CD4-positive, alpha-beta T cell (primary cell): ENCODE results near the gene RANGAP1. TPM values are rescaled to one million over a fixed set of nuclear protein-coding genes. Genes with fewer than 3 reads are reported as not detected.

ENCODE experiments used
- ATAC-seq: fragments of 200-7000 bp; cut with Tn5 transposase; one replicate; pipeline ENCODE4 v1.10.0; 2022; ENCODE audit warnings: mild to moderate bottlenecking; ENCODE audit not compliant: poor library complexity
- CTCF ChIA-PET: fragments of 350-600 bp; sonication (Branson Sonifier 250); formaldehyde crosslinking; loops from one replicate; lab custom pipeline; 2021; ENCODE audit warnings: antibody characterized with exemption, inconsistent platforms; lab: Charles Lee
- POLR2A ChIA-PET: fragments of 350-600 bp; sonication (Branson Sonifier 250); formaldehyde crosslinking; loops from one replicate; lab custom pipeline; 2021; ENCODE audit warnings: antibody characterized with exemption, inconsistent platforms; lab: Charles Lee
- DNase-seq, 14 experiments: peaks; one replicate each; pipeline ENCODE4 v3.0.0-alpha.2; 2013 to 2020; ENCODE audit warnings: mixed read lengths in 2 of 14
- H3K27ac ChIP-seq, 2 donors: one replicate each; pipeline versions ENCODE4 v1.5.1 to v1.7.0; 2013; ENCODE audit warnings: low read length in 2 of 2, low read depth in 1 of 2, mild to moderate bottlenecking in 1 of 2
- H3K27me3 ChIP-seq, 2 experiments: 1 replicate in 1 of 2; 2 replicates in 1 of 2; pipeline versions ENCODE4 v1.6.1 to v1.7.0; 2013; ENCODE audit warnings: low read length in 2 of 2, control low read depth in 1 of 2, mild to moderate bottlenecking in 1 of 2, moderate library complexity in 1 of 2; ENCODE audit not compliant: insufficient read depth in 2 of 2, control insufficient read depth in 1 of 2
- H3K36me3 ChIP-seq: one replicate; pipeline ENCODE4 v1.6.1; 2013; ENCODE audit warnings: low read length, control low read depth; ENCODE audit not compliant: insufficient read depth
- H3K4me1 ChIP-seq: one replicate; pipeline ENCODE4 v1.6.1; 2013; ENCODE audit warnings: low read length, control low read depth; ENCODE audit not compliant: insufficient read depth
- H3K4me3 ChIP-seq: one replicate; pipeline ENCODE4 v1.5.1; 2013; ENCODE audit warnings: mild to moderate bottlenecking, low read length, moderate library complexity
- H3K9me3 ChIP-seq, 2 experiments: 1 replicate in 1 of 2; 2 replicates in 1 of 2; pipeline versions ENCODE4 v1.6.1 to v1.7.0; 2013; ENCODE audit warnings: low read length in 2 of 2, mild to moderate bottlenecking in 2 of 2, control low read depth in 1 of 2, moderate library complexity in 1 of 2; ENCODE audit not compliant: control insufficient read depth in 1 of 2, insufficient read depth in 1 of 2
- H3K27ac Mint-ChIP-seq: one replicate; pipeline ENCODE4 v1.8.0; 2020; ENCODE audit warnings: mixed read lengths
- H3K27me3 Mint-ChIP-seq: one replicate; pipeline ENCODE4 v1.8.0; 2021; ENCODE audit warnings: mixed read lengths
- H3K36me3 Mint-ChIP-seq: one replicate; pipeline ENCODE4 v1.8.0; 2021; ENCODE audit warnings: low read depth, mixed read lengths
- H3K4me1 Mint-ChIP-seq: one replicate; pipeline ENCODE4 v1.8.0; 2021; ENCODE audit warnings: low read depth, mixed read lengths
- H3K4me3 Mint-ChIP-seq: one replicate; pipeline ENCODE4 v1.8.0; 2020; ENCODE audit warnings: mild to moderate bottlenecking, mixed read lengths
- H3K9me3 Mint-ChIP-seq: one replicate; pipeline ENCODE4 v1.8.0; 2020; ENCODE audit warnings: mixed read lengths
- intact Hi-C, 2 experiments: fragments of 100-400 bp; cut with DNase I in 1 of 2; cut with micrococcal nuclease in 1 of 2; formaldehyde crosslinking; loops; one replicate each; pipeline versions ENCODE4 v1.15.1 to v1.9.0; 2023 to 2025; cut with DNase I, micrococcal nuclease
- total RNA-seq, 174 experiments: library from RNA in 2 of 174; stranded (reverse) in 2 of 174; gene quantifications; one replicate each; pipeline ENCODE4 v1.2.3 and lab custom pipeline; 2021 to 2026
- TF ChIP-seq, protein P1 (sequence below): fragments of 200-600 bp; IDR thresholded peaks from one replicate; pipeline ENCODE4 v1.8.0; 2022; ENCODE audit warnings: antibody characterized with exemption, mild to moderate bottlenecking

RANGAP1 gene
- total RNA-seq, 2 experiments from 2014 or later = 163 to 172 TPM

DNA sequence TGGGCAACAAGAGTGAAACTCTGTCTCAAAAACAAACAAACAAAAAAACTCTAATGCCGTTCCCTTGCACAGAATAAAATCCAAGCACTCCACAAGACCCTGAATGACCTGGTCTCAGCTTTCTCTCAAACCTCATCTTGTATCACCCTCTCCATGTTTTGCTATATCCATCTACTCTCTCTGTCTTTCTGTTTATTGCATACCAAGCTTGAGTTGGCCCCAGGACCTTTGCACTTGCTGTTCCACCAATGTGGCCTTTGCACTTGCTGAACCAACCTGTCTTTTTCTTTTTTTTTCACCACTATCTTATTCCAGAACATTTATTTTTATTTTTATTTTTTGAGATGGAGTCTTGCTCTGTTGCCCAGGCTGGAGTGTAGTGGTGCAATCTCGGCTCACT is 82.9 kb downstream of the RANGAP1 start:
- H3K4me3 ChIP-seq = no peak overlapping the region
- peaks cover 26% of the 10 kb centered on the region for H3K4me1 ChIP-seq
- H3K4me3 Mint-ChIP-seq = no peak overlapping the region
- DNase-seq = no peak
- H3K36me3 ChIP-seq = no peaks in the 10 kb centered on the region
- H3K27me3 ChIP-seq = peaks cover 0 to 6% of the 10 kb centered on the region in 2 experiments
- no peaks in the 10 kb centered on the region for H3K9me3 ChIP-seq
- ChIA-PET POLR2A (interaction anchor here (0.6 kb wide), 1 partner anchor 82 kb away, joined by 3 read pairs; no protein-coding TSS in a partner anchor), CTCF (no interaction called here)
- H3K4me1 Mint-ChIP-seq = peaks cover 27% of the 10 kb centered on the region
- no peak overlapping the region for H3K27ac ChIP-seq
- H3K27me3 Mint-ChIP-seq = no peaks in the 10 kb centered on the region
- no peak overlapping the region for H3K27ac Mint-ChIP-seq
- H3K9me3 Mint-ChIP-seq = no peaks in the 10 kb centered on the region
- peaks cover 9% of the 10 kb centered on the region for H3K36me3 Mint-ChIP-seq
- TF ChIP-seq, protein P1, sequence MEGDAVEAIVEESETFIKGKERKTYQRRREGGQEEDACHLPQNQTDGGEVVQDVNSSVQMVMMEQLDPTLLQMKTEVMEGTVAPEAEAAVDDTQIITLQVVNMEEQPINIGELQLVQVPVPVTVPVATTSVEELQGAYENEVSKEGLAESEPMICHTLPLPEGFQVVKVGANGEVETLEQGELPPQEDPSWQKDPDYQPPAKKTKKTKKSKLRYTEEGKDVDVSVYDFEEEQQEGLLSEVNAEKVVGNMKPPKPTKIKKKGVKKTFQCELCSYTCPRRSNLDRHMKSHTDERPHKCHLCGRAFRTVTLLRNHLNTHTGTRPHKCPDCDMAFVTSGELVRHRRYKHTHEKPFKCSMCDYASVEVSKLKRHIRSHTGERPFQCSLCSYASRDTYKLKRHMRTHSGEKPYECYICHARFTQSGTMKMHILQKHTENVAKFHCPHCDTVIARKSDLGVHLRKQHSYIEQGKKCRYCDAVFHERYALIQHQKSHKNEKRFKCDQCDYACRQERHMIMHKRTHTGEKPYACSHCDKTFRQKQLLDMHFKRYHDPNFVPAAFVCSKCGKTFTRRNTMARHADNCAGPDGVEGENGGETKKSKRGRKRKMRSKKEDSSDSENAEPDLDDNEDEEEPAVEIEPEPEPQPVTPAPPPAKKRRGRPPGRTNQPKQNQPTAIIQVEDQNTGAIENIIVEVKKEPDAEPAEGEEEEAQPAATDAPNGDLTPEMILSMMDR = no peak
- intact Hi-C loops = loop anchor here in 1 of 2 experiments (5.0 kb wide), 1 partner anchor 34 kb away; no protein-coding TSS in a partner anchor
- no peak for ATAC-seq

DNA sequence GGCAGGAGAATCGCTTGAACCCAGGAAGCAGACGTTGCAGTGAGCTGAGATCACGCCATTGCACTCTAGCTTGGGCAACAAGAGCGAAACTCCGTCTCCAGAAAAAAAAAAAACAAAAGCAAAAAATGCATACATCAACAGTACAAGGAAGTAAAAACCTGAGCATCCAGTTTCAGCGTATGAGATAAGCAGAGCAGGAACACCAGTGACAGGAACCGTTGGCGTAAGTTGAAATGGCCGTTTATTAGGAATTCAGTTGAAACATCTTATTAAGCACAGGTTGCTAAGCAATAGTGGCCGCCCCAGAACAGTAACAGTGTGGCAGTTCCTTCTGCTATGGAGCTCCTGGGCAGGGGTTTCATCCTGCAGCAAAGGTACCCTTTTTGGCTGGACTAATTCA is 84.8 kb downstream of the RANGAP1 start:
- Mint-ChIP-seq H3K36me3 (peaks cover 9% of the 10 kb centered on the region), H3K4me3 (no peak overlapping the region), H3K4me1 (peaks cover 27% of the 10 kb centered on the region), H3K9me3 (no peaks in the 10 kb centered on the region), H3K27me3 (no peaks in the 10 kb centered on the region), H3K27ac (no peak overlapping the region)
- DNase-seq = no peak
- Histone ChIP-seq H3K36me3 (no peaks in the 10 kb centered on the region), H3K9me3 (no peaks in the 10 kb centered on the region), H3K27ac (no peak overlapping the region), H3K27me3 (peaks cover 0 to 6% of the 10 kb centered on the region in 2 experiments), H3K4me1 (peaks cover 33% of the 10 kb centered on the region), H3K4me3 (no peak overlapping the region)
- POLR2A ChIA-PET = no interaction called here
- TF ChIP-seq, protein P1 = no peak
- ATAC-seq = no peak
- intact Hi-C loops = loop anchor here in 1 of 2 experiments (5.0 kb wide), 1 partner anchor 36 kb away; no protein-coding TSS in a partner anchor
- CTCF ChIA-PET = no interaction called here

DNA sequence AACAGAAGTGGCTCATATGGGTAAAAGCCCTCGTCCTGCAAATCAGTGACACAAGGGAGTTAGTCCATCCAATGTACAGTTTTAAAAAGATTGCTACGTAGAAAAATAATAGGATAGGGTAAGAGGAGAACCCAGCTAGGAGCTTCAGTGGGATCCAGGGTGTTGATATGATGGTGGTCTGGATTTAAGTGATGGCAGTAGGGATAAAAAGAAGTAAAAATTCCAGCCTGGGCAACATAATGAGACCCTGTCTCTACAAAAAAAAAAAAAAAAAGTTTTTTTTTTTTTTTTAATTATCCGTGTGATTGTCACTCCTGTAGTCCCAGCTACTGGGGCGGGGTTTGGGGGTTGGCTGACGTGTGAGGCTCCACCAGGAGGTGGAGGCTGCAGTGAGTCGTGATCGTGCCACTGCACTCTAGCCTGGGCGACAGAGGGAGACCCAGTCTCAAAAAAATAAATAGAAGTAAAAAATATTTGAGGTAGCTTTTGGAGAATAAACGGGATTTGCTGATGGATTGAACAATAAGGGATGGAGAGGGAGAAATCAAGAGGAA is 87.9 kb downstream of the RANGAP1 start:
- Mint-ChIP-seq H3K4me1 (peaks cover 14% of the 10 kb centered on the region), H3K27ac (peak overlapping the region; percentile 28), H3K27me3 (no peaks in the 10 kb centered on the region), H3K36me3 (no peaks in the 10 kb centered on the region), H3K9me3 (no peaks in the 10 kb centered on the region), H3K4me3 (peak overlapping the region; percentile 95)
- Histone ChIP-seq H3K4me3 (peak overlapping the region; percentile 92), H3K4me1 (peaks cover 19% of the 10 kb centered on the region), H3K27ac (no peak overlapping the region), H3K27me3 (peaks cover 0 to 1% of the 10 kb centered on the region in 2 experiments), H3K36me3 (no peaks in the 10 kb centered on the region), H3K9me3 (no peaks in the 10 kb centered on the region)
- CTCF ChIA-PET = interaction anchor here (0.5 to 2.8 kb wide), 8 partner anchors 9 to 323 kb away, joined by 3 to 18 read pairs (median 4); partner anchors contain the start of gene RBX1
- peak; percentile 62 for ATAC-seq
- TF ChIP-seq, protein P1 = no peak
- POLR2A ChIA-PET = interaction anchor here (1.0 to 2.5 kb wide), 4 partner anchors 40 to 275 kb away, joined by 3 to 10 read pairs (median 4); partner anchors contain the start of gene RANGAP1
- intact Hi-C loops = loop anchor here in 1 of 2 experiments (5.0 to 10.0 kb wide), 4 partner anchors 106 to 561 kb away; partner anchors contain the start of genes DESI1, EP300, MRTFA and ST13
- peak in 13 of 14 experiments; percentile 12 to 79 (median 40) for DNase-seq
